ENCODE results near the gene PAK6. TPM values are rescaled to one million over a fixed set of nuclear protein-coding genes. Genes with fewer than 3 reads are reported as not detected.
A peak's percentile ranks its signal among the peaks of the same experiment; 100 is the strongest.

Gene PAK6
- polyA plus RNA-seq, 1 of the 3 experiments (the other 2 are of a cell fraction): 0.07 TPM

DNA sequence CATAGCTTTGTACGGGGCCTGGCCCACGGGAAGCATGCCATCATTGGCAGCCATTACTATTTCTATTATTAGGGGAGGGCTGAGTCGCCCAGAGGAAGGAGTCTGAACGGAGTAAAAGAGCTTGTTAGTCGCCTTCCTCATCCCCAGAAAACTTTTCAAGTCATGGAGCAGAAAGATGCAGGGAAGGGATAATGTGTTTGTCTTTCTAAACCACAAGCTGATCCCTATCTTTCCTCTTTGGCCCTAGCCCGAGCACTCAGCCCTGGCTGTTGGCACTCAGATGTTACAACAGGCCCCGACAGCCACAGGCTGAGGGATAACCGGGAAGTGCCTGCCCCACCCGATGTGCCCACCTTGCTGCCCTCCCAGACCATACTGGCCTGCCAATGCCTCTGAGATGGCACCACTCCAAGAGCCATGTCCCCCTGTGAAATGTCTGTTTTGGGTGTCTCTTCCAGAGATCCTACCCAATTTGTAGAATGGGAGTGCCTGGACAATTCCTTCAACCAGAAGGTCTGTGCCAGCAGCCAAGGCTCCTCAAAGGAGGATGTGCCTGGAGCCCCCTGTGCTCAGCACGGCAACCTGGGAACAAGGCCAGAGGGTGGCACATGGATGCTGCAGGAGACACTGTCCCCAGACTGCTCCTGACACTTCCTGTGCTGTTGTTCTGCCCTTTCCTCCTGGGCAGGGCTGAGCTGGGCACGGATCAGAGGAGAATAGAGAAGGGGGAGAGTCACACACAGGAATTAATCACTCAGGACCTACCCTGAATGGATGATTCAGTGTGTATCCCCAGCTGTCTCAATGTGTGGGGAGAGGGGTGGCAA lies 10.8 kb downstream of the PAK6 start (continued):
- TF ChIP-seq, protein P1, sequence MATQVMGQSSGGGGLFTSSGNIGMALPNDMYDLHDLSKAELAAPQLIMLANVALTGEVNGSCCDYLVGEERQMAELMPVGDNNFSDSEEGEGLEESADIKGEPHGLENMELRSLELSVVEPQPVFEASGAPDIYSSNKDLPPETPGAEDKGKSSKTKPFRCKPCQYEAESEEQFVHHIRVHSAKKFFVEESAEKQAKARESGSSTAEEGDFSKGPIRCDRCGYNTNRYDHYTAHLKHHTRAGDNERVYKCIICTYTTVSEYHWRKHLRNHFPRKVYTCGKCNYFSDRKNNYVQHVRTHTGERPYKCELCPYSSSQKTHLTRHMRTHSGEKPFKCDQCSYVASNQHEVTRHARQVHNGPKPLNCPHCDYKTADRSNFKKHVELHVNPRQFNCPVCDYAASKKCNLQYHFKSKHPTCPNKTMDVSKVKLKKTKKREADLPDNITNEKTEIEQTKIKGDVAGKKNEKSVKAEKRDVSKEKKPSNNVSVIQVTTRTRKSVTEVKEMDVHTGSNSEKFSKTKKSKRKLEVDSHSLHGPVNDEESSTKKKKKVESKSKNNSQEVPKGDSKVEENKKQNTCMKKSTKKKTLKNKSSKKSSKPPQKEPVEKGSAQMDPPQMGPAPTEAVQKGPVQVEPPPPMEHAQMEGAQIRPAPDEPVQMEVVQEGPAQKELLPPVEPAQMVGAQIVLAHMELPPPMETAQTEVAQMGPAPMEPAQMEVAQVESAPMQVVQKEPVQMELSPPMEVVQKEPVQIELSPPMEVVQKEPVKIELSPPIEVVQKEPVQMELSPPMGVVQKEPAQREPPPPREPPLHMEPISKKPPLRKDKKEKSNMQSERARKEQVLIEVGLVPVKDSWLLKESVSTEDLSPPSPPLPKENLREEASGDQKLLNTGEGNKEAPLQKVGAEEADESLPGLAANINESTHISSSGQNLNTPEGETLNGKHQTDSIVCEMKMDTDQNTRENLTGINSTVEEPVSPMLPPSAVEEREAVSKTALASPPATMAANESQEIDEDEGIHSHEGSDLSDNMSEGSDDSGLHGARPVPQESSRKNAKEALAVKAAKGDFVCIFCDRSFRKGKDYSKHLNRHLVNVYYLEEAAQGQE (IDR thresholded peaks at IDR 0.05; ENCODE audit: low read depth, low read length): no peak
- no peak for TF ChIP-seq FOXJ3 (CRISPR knock-in tag; IDR thresholded peaks at IDR 0.05)
- TF ChIP-seq ELF1 (IDR thresholded peaks at IDR 0.05): peak; percentile 25; the same call in 1 of the 2 replicates
- TF ChIP-seq RCOR1 (IDR thresholded peaks at IDR 0.05; ENCODE audit: low read length): 0 out of 2 replicates have a peak, but pooled peaks have one; percentile 23
- peak; percentile 57 for TF ChIP-seq GATA2 (CRISPR knock-in tag; IDR thresholded peaks at IDR 0.05)
- peak; percentile 80 for TF ChIP-seq TCF12 (IDR thresholded peaks at IDR 0.05)
- TF ChIP-seq NRF1 (IDR thresholded peaks at IDR 0.05; ENCODE audit: low read depth, low read length): no peak
- TF ChIP-seq, protein P2, sequence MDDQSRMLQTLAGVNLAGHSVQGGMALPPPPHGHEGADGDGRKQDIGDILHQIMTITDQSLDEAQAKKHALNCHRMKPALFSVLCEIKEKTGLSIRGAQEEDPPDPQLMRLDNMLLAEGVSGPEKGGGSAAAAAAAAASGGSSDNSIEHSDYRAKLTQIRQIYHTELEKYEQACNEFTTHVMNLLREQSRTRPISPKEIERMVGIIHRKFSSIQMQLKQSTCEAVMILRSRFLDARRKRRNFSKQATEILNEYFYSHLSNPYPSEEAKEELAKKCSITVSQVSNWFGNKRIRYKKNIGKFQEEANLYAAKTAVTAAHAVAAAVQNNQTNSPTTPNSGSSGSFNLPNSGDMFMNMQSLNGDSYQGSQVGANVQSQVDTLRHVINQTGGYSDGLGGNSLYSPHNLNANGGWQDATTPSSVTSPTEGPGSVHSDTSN (IDR thresholded peaks at IDR 0.05): peak; percentile 49
- no peak for TF ChIP-seq RAD21 (IDR thresholded peaks at IDR 0.05; ENCODE audit: low read length)
- no peak for TF ChIP-seq MEF2A (IDR thresholded peaks at IDR 0.05; ENCODE audit: borderline replicate concordance, low read depth)
- peak; percentile 67; the same call in 1 of the 2 replicates for TF ChIP-seq YY1 (IDR thresholded peaks at IDR 0.05; ENCODE audit: low read depth)

DNA sequence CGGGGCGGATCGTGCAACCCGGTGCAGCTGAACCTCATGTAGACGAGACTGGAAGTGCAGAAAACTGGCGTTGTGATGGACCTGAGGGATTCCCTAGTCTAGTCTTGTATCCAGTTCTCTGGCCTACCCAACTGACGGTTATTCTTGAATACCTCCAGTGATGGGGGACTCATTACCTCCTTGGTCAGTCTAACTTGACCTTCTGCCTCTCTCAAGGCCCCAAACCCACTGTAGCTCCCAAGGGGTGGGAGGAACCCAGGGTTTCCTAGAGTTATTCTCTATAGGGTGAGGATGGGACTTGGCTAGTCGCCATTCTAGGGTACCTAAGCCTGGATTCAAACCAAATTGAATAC lies 11.4 kb downstream of the PAK6 start:
- Histone ChIP-seq H3K4me1 (ENCODE audit: control insufficient read depth in 1 of 2, insufficient read depth in 2 of 2, low read depth in 1 of 2, low read length in 1 of 2) (peaks cover 13 to 35% of the 10 kb centered on the region in 2 experiments), H3K9me3 (no peaks in the 10 kb centered on the region), H3K79me2 (ENCODE audit: insufficient read depth) (no peaks in the 10 kb centered on the region), H3K9ac (no peak overlapping the region), H4K20me1 (ENCODE audit: insufficient read depth) (peaks cover 13% of the 10 kb centered on the region), H3K4me3 (ENCODE audit: low read depth in 2 of 2, low read length in 1 of 2) (no peak overlapping the region), H3F3A (replicated peaks; ENCODE audit: insufficient read depth) (peaks cover 22% of the 10 kb centered on the region), H3K4me2 (peak overlapping the region; percentile 59), H3K9me2 (no peaks in the 10 kb centered on the region), H3K27ac (ENCODE audit: low read depth in 2 of 2, low read length in 1 of 2) (peak overlapping the region in 1 of 2 experiments; percentile 77; a peak in 2 of 4 replicates), H3K36me3 (replicated peaks in 1 of 2; ENCODE audit: control insufficient read depth in 1 of 2, insufficient read depth in 2 of 2, low read length in 1 of 2) (no peaks in the 10 kb centered on the region), H3K27me3 (ENCODE audit: insufficient read depth) (peaks cover 31% of the 10 kb centered on the region), H2AFZ (ENCODE audit: low read depth) (no peak overlapping the region)
- 92% methylated on average over 7 of the region's 8 CpGs for whole genome bisulfite sequencing (ENCODE audit: low lambda C conversion rate)
- TF ChIP-seq NFIC (IDR thresholded peaks at IDR 0.05; ENCODE audit: borderline replicate concordance) (no peak), FOSL2 (IDR thresholded peaks at IDR 0.05; ENCODE audit: borderline replicate concordance, low read depth) (no peak)
- ChIA-PET POLR2A (interaction anchor here (1.6 kb wide), 1 partner anchor 14 kb away, joined by 3 read pairs; no protein-coding TSS in a partner anchor), CTCF (interaction anchor here (0.9 to 34.5 kb wide), 7 partner anchors 10 to 60 kb away, joined by 3 to 720 read pairs (median 3); partner anchors contain the start of gene PLCB2)
- no peak for DNase-seq
